Kidney (tissue), 14 donors: Measurements from ENCODE around the gene SERPINI1. TPM values are rescaled to one million over a fixed set of nuclear protein-coding genes. Genes with fewer than 3 reads are reported as not detected.
A peak's percentile ranks its signal among the peaks of the same experiment; 100 is the strongest.

ENCODE experiments used
- DNase-seq, 5 donors: peaks; one replicate each; pipeline ENCODE4 v3.0.0-alpha.2; 2013 to 2020
- FAIRE-seq: peaks from 2 replicates; lab custom pipeline; 2012; peaks lifted over from hg19 to GRCh38; lab: Jason Lieb, UNC
- H3K27ac ChIP-seq, 2 donors: one replicate each; pipeline ENCODE4 v1.7.0; 2013; ENCODE audit warnings: low read depth in 2 of 2, low read length in 2 of 2, inconsistent platforms in 1 of 2
- H3K27me3 ChIP-seq: one replicate; pipeline ENCODE4 v1.7.1; 2013; ENCODE audit warnings: low read length, inconsistent platforms; ENCODE audit not compliant: control insufficient read depth, insufficient read depth
- H3K36me3 ChIP-seq, 3 donors: one replicate each; pipeline versions ENCODE4 v1.7.0 to v1.7.1; 2013; ENCODE audit warnings: low read length in 3 of 3, control low read depth in 1 of 3, inconsistent platforms in 1 of 3; ENCODE audit not compliant: insufficient read depth in 3 of 3, control insufficient read depth in 2 of 3
- H3K4me1 ChIP-seq, 3 donors: one replicate each; pipeline versions ENCODE4 v1.7.0 to v1.7.1; 2013; ENCODE audit warnings: low read length in 3 of 3, inconsistent platforms in 1 of 3, low read depth in 1 of 3; ENCODE audit not compliant: control insufficient read depth in 2 of 3, insufficient read depth in 2 of 3
- H3K4me3 ChIP-seq, 3 donors: one replicate each; pipeline versions ENCODE4 v1.7.0 to v1.8.1; 2013; ENCODE audit warnings: low read length in 3 of 3, control low read depth in 1 of 3, inconsistent platforms in 1 of 3
- H3K9ac ChIP-seq, 3 donors: one replicate each; pipeline versions ENCODE4 v1.7.0 to v1.7.1; 2013; ENCODE audit warnings: low read length in 3 of 3, control low read depth in 1 of 3, inconsistent platforms in 1 of 3
- H3K9me3 ChIP-seq, 3 donors: one replicate each; pipeline versions ENCODE4 v1.7.0 to v1.7.1; 2013; ENCODE audit warnings: low read length in 3 of 3, control low read depth in 1 of 3, inconsistent platforms in 1 of 3; ENCODE audit not compliant: control insufficient read depth in 2 of 3, insufficient read depth in 1 of 3
- intact Hi-C: fragments of 100-400 bp; cut with DNase I; formaldehyde crosslinking; loops from one replicate; pipeline ENCODE4 v1.11.1; 2022
- polyA plus RNA-seq: library from polyadenylated mRNA; stranded (reverse); fragments of 350-450 nt; fragmentation: Illumina TruSeq; extraction: RNeasy Lipid Tissue Mini Kit (QIAGEN cat#74804); gene quantifications from one replicate; pipeline ENCODE4 v1.2.3, GENCODE V29; 2014; ENCODE audit warnings: low read depth, low replicate concordance; ENCODE audit not compliant: insufficient read depth
- total RNA-seq: library from RNA; stranded (reverse); fragmentation: NEBNext Ultra II Directional; extraction: Animal tissue kit (Norgen Biotek cat#: 25700); gene quantifications from one replicate; pipeline ENCODE4 v1.2.1, GENCODE V29; 2021
- TF ChIP-seq, protein P1 (sequence below): IDR thresholded peaks from 3 replicates; pipeline ENCODE4 v1.5.1; 2012; ENCODE audit warnings: mild to moderate bottlenecking, moderate library complexity, borderline replicate concordance; ENCODE audit not compliant: insufficient read depth; ENCODE audit errors: extremely low read depth
- donor health status: control.
- donor health status: control.
- donor health status: control.
- donor health status: control.
- donor health status: control.
- donor health status: DM: yes; HTN: yes; CAD: no.
- donor health status: Normal renal cell carcinoma (clear cell type).

The SERPINI1 gene
- total and polyA plus RNA-seq, 2 donors from 2014 or later: 9.5 to 35.3 TPM

DNA sequence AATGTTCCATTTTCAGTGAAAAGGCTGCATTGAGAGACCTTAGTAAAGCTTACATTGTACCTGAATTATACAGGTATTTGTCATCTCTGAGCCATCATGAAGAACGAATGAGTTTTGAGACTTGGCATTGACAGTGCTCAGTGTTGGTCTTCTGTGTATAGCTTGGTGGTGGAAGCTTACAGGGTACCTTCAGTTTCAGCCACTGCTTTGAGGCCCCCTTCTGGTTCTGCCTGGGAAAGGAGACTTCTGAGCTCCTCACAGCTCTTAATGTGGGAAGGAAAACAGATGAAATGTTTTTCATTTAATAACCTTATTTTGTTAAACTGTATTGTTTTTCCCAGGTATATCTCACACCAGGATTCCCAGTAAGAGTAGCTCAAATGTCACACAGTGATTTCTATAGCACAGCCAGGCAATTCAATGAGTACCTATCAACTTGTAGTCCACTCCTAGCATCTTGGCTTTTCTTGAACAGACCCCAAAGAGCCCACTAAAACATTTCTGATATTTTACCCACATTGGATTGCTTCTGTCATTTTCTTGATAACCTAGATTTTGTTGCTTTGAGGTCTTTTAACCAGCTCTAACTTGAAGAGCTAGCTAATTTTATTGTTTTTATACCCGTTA lies 5.6 kb downstream of the SERPINI1 start:
- Histone ChIP-seq H3K9me3 (no peaks in the 10 kb centered on the region), H3K27ac (no peak overlapping the region), H3K4me3 (no peak overlapping the region), H3K27me3 (no peaks in the 10 kb centered on the region), H3K4me1 (peaks cover 0 to 2% (median 0%) of the 10 kb centered on the region in 3 donors), H3K36me3 (no peaks in the 10 kb centered on the region), H3K9ac (no peak overlapping the region)
- intact Hi-C loops: no loop called here
- DNase-seq (peak in 3 of 5 donors; percentile 13 to 49 (median 15)), FAIRE-seq (no peak)
- TF ChIP-seq, protein P1, sequence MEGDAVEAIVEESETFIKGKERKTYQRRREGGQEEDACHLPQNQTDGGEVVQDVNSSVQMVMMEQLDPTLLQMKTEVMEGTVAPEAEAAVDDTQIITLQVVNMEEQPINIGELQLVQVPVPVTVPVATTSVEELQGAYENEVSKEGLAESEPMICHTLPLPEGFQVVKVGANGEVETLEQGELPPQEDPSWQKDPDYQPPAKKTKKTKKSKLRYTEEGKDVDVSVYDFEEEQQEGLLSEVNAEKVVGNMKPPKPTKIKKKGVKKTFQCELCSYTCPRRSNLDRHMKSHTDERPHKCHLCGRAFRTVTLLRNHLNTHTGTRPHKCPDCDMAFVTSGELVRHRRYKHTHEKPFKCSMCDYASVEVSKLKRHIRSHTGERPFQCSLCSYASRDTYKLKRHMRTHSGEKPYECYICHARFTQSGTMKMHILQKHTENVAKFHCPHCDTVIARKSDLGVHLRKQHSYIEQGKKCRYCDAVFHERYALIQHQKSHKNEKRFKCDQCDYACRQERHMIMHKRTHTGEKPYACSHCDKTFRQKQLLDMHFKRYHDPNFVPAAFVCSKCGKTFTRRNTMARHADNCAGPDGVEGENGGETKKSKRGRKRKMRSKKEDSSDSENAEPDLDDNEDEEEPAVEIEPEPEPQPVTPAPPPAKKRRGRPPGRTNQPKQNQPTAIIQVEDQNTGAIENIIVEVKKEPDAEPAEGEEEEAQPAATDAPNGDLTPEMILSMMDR: peak; percentile 21

DNA sequence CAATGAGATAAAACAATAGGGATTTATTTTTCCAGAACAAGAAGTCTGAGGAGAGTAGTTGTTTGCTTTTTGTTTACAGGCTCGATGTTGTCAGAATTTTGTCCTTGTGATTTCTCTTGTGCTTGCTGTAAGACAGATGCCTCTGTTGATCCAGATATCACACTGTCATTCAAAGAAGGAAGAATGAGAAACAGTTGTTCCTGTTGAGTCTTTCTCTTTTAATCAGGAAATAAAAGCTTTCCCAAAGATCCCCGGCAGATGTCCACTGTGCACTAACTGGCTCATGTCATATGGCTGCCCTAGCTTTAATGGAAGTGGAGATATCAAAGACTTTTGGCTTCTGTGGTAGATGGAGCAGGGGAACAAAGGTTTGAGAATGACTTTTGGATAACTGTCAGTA lies 6.8 kb downstream of the SERPINI1 start:
- Histone ChIP-seq H3K4me1 (no peaks in the 10 kb centered on the region), H3K9me3 (no peaks in the 10 kb centered on the region), H3K27me3 (no peaks in the 10 kb centered on the region), H3K9ac (no peak overlapping the region), H3K27ac (no peak overlapping the region), H3K36me3 (no peaks in the 10 kb centered on the region), H3K4me3 (no peak overlapping the region)
- intact Hi-C loops: no loop called here
- DNase-seq (no peak), FAIRE-seq (no peak)
- TF ChIP-seq, protein P1: no peak

DNA sequence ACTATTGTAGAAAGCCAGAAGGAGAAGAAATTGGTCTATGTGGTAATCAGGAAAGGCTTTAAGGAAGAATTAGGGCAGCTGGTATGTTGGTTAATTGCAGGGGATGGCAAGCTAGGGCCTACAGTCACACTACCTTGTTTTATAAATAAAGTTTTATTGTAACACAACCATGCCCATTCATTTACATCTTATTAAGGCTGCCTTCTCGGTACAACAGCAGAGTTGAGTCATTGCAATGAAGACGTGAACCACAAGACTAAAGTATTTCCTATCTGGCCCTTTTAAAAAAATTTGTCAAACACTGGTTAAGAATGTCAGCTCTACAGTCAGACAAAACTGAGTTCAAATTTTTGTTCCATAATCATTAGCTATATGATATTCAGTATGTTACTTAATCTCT lies 8.3 kb downstream of the SERPINI1 start:
- intact Hi-C loops: no loop called here
- H3K36me3 ChIP-seq: no peaks in the 10 kb centered on the region
- no peak overlapping the region for H3K27ac ChIP-seq
- H3K4me3 ChIP-seq: no peak overlapping the region
- no peaks in the 10 kb centered on the region for H3K4me1 ChIP-seq
- TF ChIP-seq, protein P1: no peak
- H3K9me3 ChIP-seq: no peaks in the 10 kb centered on the region
- no peak for FAIRE-seq
- DNase-seq: no peak
- no peak overlapping the region for H3K9ac ChIP-seq
- H3K27me3 ChIP-seq: no peaks in the 10 kb centered on the region

DNA sequence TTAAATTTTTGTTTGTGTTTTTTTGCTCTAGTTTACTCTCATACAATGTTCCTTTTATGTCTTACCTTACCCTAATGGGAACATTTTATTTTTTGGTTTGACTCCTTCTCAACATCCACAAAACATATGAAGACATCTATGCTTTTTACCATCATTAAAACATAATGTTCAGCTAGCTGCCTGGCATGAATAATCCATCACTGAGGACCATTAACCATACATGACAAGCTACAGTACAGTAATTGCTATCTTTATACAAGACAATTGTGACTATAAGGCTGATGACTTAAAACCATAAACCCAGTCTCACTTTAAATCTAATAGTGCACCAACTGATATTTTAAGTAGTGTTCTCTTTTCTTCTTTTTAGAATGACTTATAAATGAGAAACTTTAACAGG lies 13.7 kb downstream of the SERPINI1 start:
- TF ChIP-seq, protein P1: no peak
- Histone ChIP-seq H3K9me3 (no peaks in the 10 kb centered on the region), H3K4me1 (no peaks in the 10 kb centered on the region), H3K27me3 (no peaks in the 10 kb centered on the region), H3K36me3 (no peaks in the 10 kb centered on the region), H3K4me3 (no peak overlapping the region), H3K9ac (no peak overlapping the region), H3K27ac (no peak overlapping the region)
- FAIRE-seq (no peak), DNase-seq (no peak)
- intact Hi-C loops: no loop called here
